Panc1 (cell line): ENCODE measurements around the gene NANOS3.

ENCODE experiments used
- CTCF ChIP-seq: fragments of 450-650 bp; IDR thresholded peaks from 2 replicates; pipeline ENCODE4 v1.5.1; 2017; ENCODE audit warnings: mild to moderate bottlenecking
- POLR2AphosphoS5 ChIP-seq: IDR thresholded peaks from 2 replicates; pipeline ENCODE4 v1.6.1; 2012; ENCODE audit warnings: mild to moderate bottlenecking, low read depth, low read length, moderate library complexity
- REST ChIP-seq, 2 experiments: IDR thresholded peaks; 2 replicates each; pipeline ENCODE4 v1.6.1; 2011 to 2012; ENCODE audit warnings: low read depth in 2 of 2, control low read depth in 1 of 2, low read length in 1 of 2, mild to moderate bottlenecking in 1 of 2, moderate library complexity in 1 of 2; ENCODE audit not compliant: insufficient read depth in 1 of 2
- SIN3A ChIP-seq: IDR thresholded peaks from 2 replicates; pipeline ENCODE4 v1.6.1; 2012; ENCODE audit warnings: low read depth, mild to moderate bottlenecking, low read length, moderate library complexity, borderline replicate concordance; ENCODE audit not compliant: insufficient read depth
- TCF7L2 ChIP-seq: IDR thresholded peaks from 2 replicates; pipeline ENCODE4 v1.6.1; 2011; ENCODE audit warnings: mild to moderate bottlenecking, low read depth, low read length, inconsistent platforms

- TF ChIP-seq CTCF (no peak), POLR2AphosphoS5 (no peak), SIN3A (no peak), TCF7L2 (no peak), REST (IDR thresholded peaks at IDR 0.05; ENCODE audit: insufficient read depth in 1 of 2, low read depth in 2 of 2, low read length in 1 of 2) (no peak)
These were observed at the start of gene NANOS3 for GRCh38 chr19:13876834-13877233.
